Stimulated activated CD8-positive, alpha-beta memory T cell treated with anti-CD3 and anti-CD28 coated beads, Interleukin-2, amount 100 ng/mL, for 1 hour (primary cell): Measurements from ENCODE around the gene GRIK4.

Experiments
- DNase-seq, 2 donors: peaks; one replicate each; pipeline ENCODE4 v3.0.0-alpha.2; 2020; ENCODE audit warnings: low read depth in 2 of 2

GRIK4 gene

GRCh38 chr11:120882175-120882574, 370.6 kb downstream of the GRIK4 start:
- no peak for DNase-seq

GRCh38 chr11:120883404-120884080, 372.0 kb downstream of the GRIK4 start:
- no peak for DNase-seq

GRCh38 chr11:120884154-120885020, 372.8 kb downstream of the GRIK4 start:
- DNase-seq: no peak

- DNase-seq: no peak
Observed at GRCh38 chr11:120890609-120891320, 379.2 kb downstream of the GRIK4 start.

- no peak for DNase-seq
Observed at GRCh38 chr11:120893440-120894201, 382.1 kb downstream of the GRIK4 start.

GRCh38 chr11:120894202-120894985, 382.8 kb downstream of the GRIK4 start:
- DNase-seq: no peak

GRCh38 chr11:120896687-120897086, 385.1 kb downstream of the GRIK4 start:
- DNase-seq: no peak

GRCh38 chr11:120898568-120898967, 387.0 kb downstream of the GRIK4 start:
- no peak for DNase-seq

- DNase-seq: no peak
Observed at GRCh38 chr11:120899720-120900119, 388.2 kb downstream of the GRIK4 start.

GRCh38 chr11:120900643-120901042, 389.1 kb downstream of the GRIK4 start:
- DNase-seq: no peak

- DNase-seq: no peak
Observed at GRCh38 chr11:120903686-120904085, 392.1 kb downstream of the GRIK4 start.

- DNase-seq: no peak
Observed at GRCh38 chr11:120904116-120904515, 392.6 kb downstream of the GRIK4 start.

GRCh38 chr11:120906766-120907165, 395.2 kb downstream of the GRIK4 start:
- DNase-seq: no peak

GRCh38 chr11:120907971-120908370, 396.4 kb downstream of the GRIK4 start:
- no peak for DNase-seq

GRCh38 chr11:120908461-120909181, 397.1 kb downstream of the GRIK4 start:
- DNase-seq: no peak

GRCh38 chr11:120909676-120910416, 398.3 kb downstream of the GRIK4 start:
- DNase-seq: no peak

- no peak for DNase-seq
Observed at GRCh38 chr11:120911943-120912342, 400.4 kb downstream of the GRIK4 start.

GRCh38 chr11:120912504-120912903, 401.0 kb downstream of the GRIK4 start:
- no peak for DNase-seq

- DNase-seq: no peak
Observed at GRCh38 chr11:120912915-120913314, 401.4 kb downstream of the GRIK4 start.

GRCh38 chr11:120914021-120914420, 402.5 kb downstream of the GRIK4 start:
- no peak for DNase-seq
